Left lung (tissue), 10 donors: ENCODE data around the gene PPEF2. TPM values are rescaled to one million over a fixed set of nuclear protein-coding genes. Genes with fewer than 3 reads are reported as not detected.
"Not testable (repeated sequence)": the region's sequence is repeated elsewhere in the genome, so short reads cannot be mapped to it uniquely, and the experiment has no call there.

Experiments used
- ATAC-seq: fragments of 200-7000 bp; cut with Tn5 transposase; one replicate; pipeline ENCODE4 v1.9.1; 2020; ENCODE audit warnings: moderate library complexity
- DNase-seq, 4 donors: peaks; one replicate each; pipeline ENCODE4 v3.0.0-alpha.2; 2013 to 2020
- H3K27ac ChIP-seq, 2 donors: fragments of 200-600 bp; sonication (generic) in 1 of 2; one replicate each; pipeline versions ENCODE4 v1.5.0 to v1.8.0; 2020 to 2021
- H3K27me3 ChIP-seq, 2 donors: fragments of 200-600 bp; sonication (generic) in 1 of 2; one replicate each; pipeline versions ENCODE4 v1.5.0 to v1.8.0; 2020 to 2021
- H3K36me3 ChIP-seq, 2 donors: fragments of 200-600 bp; sonication (generic) in 1 of 2; one replicate each; pipeline versions ENCODE4 v1.5.0 to v1.8.0; 2020 to 2021
- H3K4me1 ChIP-seq, 2 donors: fragments of 200-600 bp; one replicate each; pipeline ENCODE4 v1.8.0; 2021
- H3K4me3 ChIP-seq, 2 donors: fragments of 200-600 bp; sonication (generic) in 1 of 2; one replicate each; pipeline versions ENCODE4 v1.5.0 to v1.8.0; 2020 to 2021; ENCODE audit warnings: mild to moderate bottlenecking in 1 of 2
- H3K9me3 ChIP-seq, 2 donors: fragments of 200-600 bp; sonication (generic) in 1 of 2; one replicate each; pipeline versions ENCODE4 v1.5.0 to v1.8.0; 2020 to 2021
- intact Hi-C, 2 donors: fragments of 100-400 bp; cut with DNase I; formaldehyde crosslinking; loops; one replicate each; pipeline versions ENCODE4 v1.11.2 to v1.14.2; 2022
- polyA plus RNA-seq, 6 donors: library from polyadenylated mRNA; unstranded; fragments of 120-200 nt; gene quantifications; one replicate each; pipeline ENCODE4 v1.2.1, GENCODE V29; 2013; ENCODE audit not compliant: insufficient read length in 6 of 6
- total RNA-seq, 2 donors: library from RNA; stranded (reverse); fragmentation: NEBNext Ultra II Directional; extraction: Animal tissue kit (Norgen Biotek cat#: 25700); gene quantifications; one replicate each; pipeline ENCODE4 v1.2.1, GENCODE V29; 2021
- TF ChIP-seq, protein P1 (sequence below), 2 donors: fragments of 200-600 bp; sonication (generic) in 1 of 2; IDR thresholded peaks; one replicate each; pipeline versions ENCODE4 v1.5.0 to v1.8.0; 2021; ENCODE audit warnings: antibody characterized with exemption in 2 of 2
- donor health status: DM: no; HTN: yes; CAD: no.
- donor health status: DM: no; HTN: no; CAD: no.

Gene PPEF2
- total and polyA plus RNA-seq, 8 donors, result 0.06 to 0.54 (median 0.26) TPM; not detected in 4

DNA sequence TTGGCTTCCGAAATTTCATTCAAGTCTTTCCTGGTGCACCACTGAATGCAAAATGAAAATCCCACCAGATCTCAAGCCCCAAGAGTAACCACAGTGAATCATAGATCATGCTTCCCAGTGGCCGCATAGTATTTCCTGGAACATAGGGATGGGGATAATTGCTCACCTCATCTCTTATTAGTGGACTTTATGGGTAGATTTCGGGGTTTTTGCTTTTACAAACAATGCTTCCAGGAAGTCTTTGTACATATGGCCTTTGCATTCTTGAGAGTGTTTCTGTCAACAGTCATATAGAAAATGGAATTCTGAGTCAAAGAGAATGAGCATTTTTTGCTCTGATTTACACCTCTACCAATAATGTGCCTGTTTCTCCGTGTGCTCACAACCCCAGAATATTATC, 53.4 kb downstream of the PPEF2 start:
- TF ChIP-seq, protein P1, sequence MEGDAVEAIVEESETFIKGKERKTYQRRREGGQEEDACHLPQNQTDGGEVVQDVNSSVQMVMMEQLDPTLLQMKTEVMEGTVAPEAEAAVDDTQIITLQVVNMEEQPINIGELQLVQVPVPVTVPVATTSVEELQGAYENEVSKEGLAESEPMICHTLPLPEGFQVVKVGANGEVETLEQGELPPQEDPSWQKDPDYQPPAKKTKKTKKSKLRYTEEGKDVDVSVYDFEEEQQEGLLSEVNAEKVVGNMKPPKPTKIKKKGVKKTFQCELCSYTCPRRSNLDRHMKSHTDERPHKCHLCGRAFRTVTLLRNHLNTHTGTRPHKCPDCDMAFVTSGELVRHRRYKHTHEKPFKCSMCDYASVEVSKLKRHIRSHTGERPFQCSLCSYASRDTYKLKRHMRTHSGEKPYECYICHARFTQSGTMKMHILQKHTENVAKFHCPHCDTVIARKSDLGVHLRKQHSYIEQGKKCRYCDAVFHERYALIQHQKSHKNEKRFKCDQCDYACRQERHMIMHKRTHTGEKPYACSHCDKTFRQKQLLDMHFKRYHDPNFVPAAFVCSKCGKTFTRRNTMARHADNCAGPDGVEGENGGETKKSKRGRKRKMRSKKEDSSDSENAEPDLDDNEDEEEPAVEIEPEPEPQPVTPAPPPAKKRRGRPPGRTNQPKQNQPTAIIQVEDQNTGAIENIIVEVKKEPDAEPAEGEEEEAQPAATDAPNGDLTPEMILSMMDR (IDR thresholded peaks at IDR 0.05), result no peak
- peaks cover 8% of the 10 kb centered on the region in 2 donors for H3K4me1 ChIP-seq
- intact Hi-C loops, result no loop called here
- H3K27me3 ChIP-seq, result no peaks in the 10 kb centered on the region
- no peak overlapping the region for H3K27ac ChIP-seq
- H3K9me3 ChIP-seq, result no peaks in the 10 kb centered on the region
- ATAC-seq (no peak), DNase-seq (no peak)
- no peaks in the 10 kb centered on the region for H3K36me3 ChIP-seq
- no peak overlapping the region for H3K4me3 ChIP-seq

DNA sequence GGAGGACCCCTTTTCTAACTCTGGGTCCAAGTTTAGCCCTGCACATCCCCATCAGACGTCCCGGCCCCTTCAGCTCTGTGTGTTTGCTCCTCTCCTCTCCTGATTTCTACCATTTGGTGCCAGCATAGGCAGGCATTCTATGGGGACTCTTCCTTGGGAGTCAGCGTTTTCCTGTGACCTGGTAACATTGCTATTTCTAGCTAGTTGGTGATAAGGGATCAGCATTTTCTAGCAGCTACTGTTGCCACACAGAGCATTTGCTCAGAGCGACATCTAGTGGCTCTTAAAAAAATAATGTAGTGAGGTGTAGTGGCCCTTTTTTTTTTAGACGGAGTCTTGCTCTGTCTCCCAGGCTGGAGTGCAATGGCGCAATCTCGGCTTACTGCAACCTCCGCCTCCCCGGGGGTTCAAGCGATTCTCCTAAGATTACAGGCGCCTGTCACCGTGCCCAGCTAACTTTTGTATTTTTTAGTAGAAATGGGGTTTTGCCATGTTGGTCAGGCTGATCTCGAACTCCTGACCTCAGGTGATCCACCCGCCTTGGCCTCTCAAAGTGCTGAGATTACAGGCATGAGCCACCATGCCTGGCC, 54.0 kb downstream of the PPEF2 start:
- H3K4me3 ChIP-seq, H3K4me1 ChIP-seq, H3K27ac ChIP-seq, H3K36me3 ChIP-seq, H3K27me3 ChIP-seq, H3K9me3 ChIP-seq, intact Hi-C loops: not testable (repeated sequence)
- peak; percentile 94 for ATAC-seq
- TF ChIP-seq, protein P1 (IDR thresholded peaks at IDR 0.05), result peak; percentile 45 to 61
- peak in 3 of 4 donors; percentile 45 to 77 (median 49) for DNase-seq

DNA sequence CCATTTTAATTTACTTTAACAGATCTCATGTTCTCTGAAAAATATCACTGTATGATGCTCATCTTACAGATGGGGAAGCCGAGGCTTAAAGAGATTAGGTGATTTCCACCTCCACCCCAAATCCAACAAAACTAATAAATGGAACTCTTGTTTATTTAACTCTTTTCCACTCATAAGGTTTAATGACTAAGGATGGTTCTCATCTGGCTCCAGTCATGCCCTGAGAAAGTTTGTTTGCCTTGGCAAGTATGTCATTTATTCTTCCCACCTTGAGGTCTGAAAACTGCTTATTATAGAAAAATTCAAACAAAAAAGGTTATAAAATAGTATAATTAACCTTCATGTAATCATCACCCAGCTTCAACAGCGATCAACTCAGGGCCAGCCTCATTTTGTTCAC, 56.3 kb downstream of the PPEF2 start:
- Histone ChIP-seq H3K36me3 (no peaks in the 10 kb centered on the region), H3K27ac (no peak overlapping the region), H3K27me3 (no peaks in the 10 kb centered on the region), H3K4me1 (peaks cover 8% of the 10 kb centered on the region in 2 donors), H3K9me3 (no peaks in the 10 kb centered on the region), H3K4me3 (no peak overlapping the region)
- TF ChIP-seq, protein P1 (IDR thresholded peaks at IDR 0.05), result no peak
- intact Hi-C loops, result no loop called here
- no peak for DNase-seq
- no peak for ATAC-seq

DNA sequence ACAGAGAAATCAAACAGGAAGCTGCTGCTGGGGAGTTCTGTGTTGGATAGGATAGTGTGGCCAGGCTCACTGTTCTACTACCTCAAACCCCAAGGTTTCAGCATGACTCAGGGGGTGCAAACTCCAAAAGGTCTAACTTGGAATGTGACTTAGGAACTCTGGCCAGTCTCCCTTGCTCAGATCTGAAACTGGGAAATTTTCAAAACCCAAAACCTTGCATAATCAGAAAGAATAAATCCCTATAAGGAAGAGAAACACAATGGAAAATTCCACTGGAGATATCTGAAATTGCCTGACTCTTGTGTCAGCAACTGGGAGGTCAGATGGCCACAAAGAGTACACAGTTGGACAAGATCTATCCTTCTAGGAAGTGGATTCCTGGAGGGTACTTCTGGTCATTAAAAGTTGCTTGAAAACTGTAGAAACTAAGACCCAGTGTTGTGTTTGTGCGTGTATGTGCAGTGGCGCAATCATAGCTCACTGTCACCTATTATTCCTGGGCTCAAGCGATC, 58.0 kb downstream of the PPEF2 start:
- no peak for DNase-seq
- Histone ChIP-seq H3K4me1 (peaks cover 8% of the 10 kb centered on the region in 2 donors), H3K27ac (peak overlapping the region; percentile 48 to 53), H3K4me3 (no peak overlapping the region), H3K36me3 (no peaks in the 10 kb centered on the region), H3K9me3 (no peaks in the 10 kb centered on the region), H3K27me3 (no peaks in the 10 kb centered on the region)
- intact Hi-C loops, result no loop called here
- peak; percentile 43 for ATAC-seq
- TF ChIP-seq, protein P1 (IDR thresholded peaks at IDR 0.05), result no peak

DNA sequence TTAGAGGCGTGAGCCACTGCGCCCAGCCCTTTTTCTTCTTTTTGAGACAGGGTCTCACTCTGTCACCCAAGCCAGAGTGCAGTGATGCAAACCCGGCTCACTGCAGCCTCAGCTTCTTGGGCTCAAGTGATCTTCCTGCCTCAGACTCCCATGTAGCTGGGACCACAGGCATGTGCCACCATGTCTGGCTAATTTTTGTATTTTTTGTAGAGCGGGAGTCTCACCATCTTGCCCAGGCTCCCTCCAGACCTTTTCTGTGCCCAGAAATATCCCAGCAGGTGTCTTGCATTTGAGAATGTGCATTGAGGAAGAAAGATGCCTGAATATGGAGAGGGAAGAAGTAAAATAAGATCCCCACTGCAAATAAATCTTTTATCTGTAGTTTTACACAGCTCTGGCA, 58.7 kb downstream of the PPEF2 start:
- peak overlapping the region; percentile 48 to 53 for H3K27ac ChIP-seq
- H3K4me3 ChIP-seq, result no peak overlapping the region
- H3K9me3 ChIP-seq, result no peaks in the 10 kb centered on the region
- peaks cover 8% of the 10 kb centered on the region in 2 donors for H3K4me1 ChIP-seq
- intact Hi-C loops, result no loop called here
- ATAC-seq (no peak), DNase-seq (no peak)
- H3K27me3 ChIP-seq, result no peaks in the 10 kb centered on the region
- H3K36me3 ChIP-seq, result no peaks in the 10 kb centered on the region
- TF ChIP-seq, protein P1 (IDR thresholded peaks at IDR 0.05), result no peak
